RPMI8226 (cell line): ENCODE data around the gene FHL5.
"Not testable (repeated sequence)": the region's sequence is repeated elsewhere in the genome, so short reads cannot be mapped to it uniquely, and the experiment has no call there.

Experiments
- DNase-seq: peaks from one replicate; pipeline ENCODE4 v3.0.0-alpha.2; 2015

The FHL5 gene

GRCh38 chr6:96562886-96563285 is at the start of gene FHL5:
Gene FHL5 (plus strand): TSS chr6:96563128. CDS start chr6:96603614, 40,486 bp downstream.
- no peak for DNase-seq

- DNase-seq, result no peak
These were observed 42.5 kb upstream of the FHL5 start for GRCh38 chr6:96520171-96521115.

- DNase-seq, result no peak
These were observed 41.7 kb upstream of the FHL5 start for GRCh38 chr6:96521306-96521643.

- DNase-seq, result peak; percentile 93
These were observed 41.1 kb upstream of the FHL5 start, which contains the start of gene UFL1 for GRCh38 chr6:96521644-96522464. Gene UFL1 (plus strand): TSS chr6:96521806. CDS start chr6:96521874, 68 bp downstream.

GRCh38 chr6:96522465-96523009 is 40.4 kb upstream of the FHL5 start:
- no peak for DNase-seq

GRCh38 chr6:96528193-96528592 is 34.7 kb upstream of the FHL5 start:
- no peak for DNase-seq

- DNase-seq, result no peak
These were observed 30.5 kb upstream of the FHL5 start for GRCh38 chr6:96532399-96532798.

- no peak for DNase-seq
These were observed 25.2 kb upstream of the FHL5 start for GRCh38 chr6:96537726-96538125.

- peak; percentile 26 for DNase-seq
These were observed 20.2 kb upstream of the FHL5 start for GRCh38 chr6:96542702-96543101.

- DNase-seq, result no peak
These were observed 17.0 kb upstream of the FHL5 start for GRCh38 chr6:96545882-96546281.

- no peak for DNase-seq
These were observed 15.3 kb upstream of the FHL5 start for GRCh38 chr6:96547654-96548053.

- no peak for DNase-seq
These were observed 8.4 kb upstream of the FHL5 start for GRCh38 chr6:96554558-96554957.

GRCh38 chr6:96559740-96560139 is 3.2 kb upstream of the FHL5 start:
- DNase-seq, result not testable (repeated sequence)

GRCh38 chr6:96563853-96564252 is 925 bp downstream of the FHL5 start:
- DNase-seq, result no peak

GRCh38 chr6:96570053-96570452 is 7.1 kb downstream of the FHL5 start:
- DNase-seq, result no peak

GRCh38 chr6:96571551-96571950 is 8.6 kb downstream of the FHL5 start:
- DNase-seq, result no peak

- DNase-seq, result no peak
These were observed 12.4 kb downstream of the FHL5 start for GRCh38 chr6:96575359-96575758.

GRCh38 chr6:96576221-96576620 is 13.3 kb downstream of the FHL5 start:
- no peak for DNase-seq

GRCh38 chr6:96582021-96582420 is 19.1 kb downstream of the FHL5 start:
- DNase-seq, result no peak

GRCh38 chr6:96582436-96582835 is 19.5 kb downstream of the FHL5 start:
- DNase-seq, result no peak

- DNase-seq, result no peak
These were observed 41.5 kb downstream of the FHL5 start for GRCh38 chr6:96604420-96604819.

- DNase-seq, result no peak
These were observed 45.1 kb downstream of the FHL5 start for GRCh38 chr6:96608074-96608473.

- peak; percentile 11 for DNase-seq
These were observed 47.1 kb downstream of the FHL5 start for GRCh38 chr6:96610019-96610418.
